MG63 (cell line): Measurements from ENCODE around the gene HS3ST5. TPM values are rescaled to one million over a fixed set of nuclear protein-coding genes. Genes with fewer than 3 reads are reported as not detected.

Source experiments
- DNase-seq: peaks from one replicate; pipeline ENCODE4 v3.0.0-alpha.2; 2020
- H3K27me3 ChIP-seq: fragments of 250-450 bp; sonication (Bioruptor Pico); 2 replicates; pipeline ENCODE4 v1.5.1; 2020; ENCODE audit warnings: mild to moderate bottlenecking, moderate library complexity
- H3K36me3 ChIP-seq: fragments of 250-450 bp; sonication (Bioruptor Pico); 2 replicates; pipeline ENCODE4 v1.5.1; 2020; ENCODE audit warnings: mild to moderate bottlenecking, moderate library complexity
- H3K4me3 ChIP-seq: fragments of 250-450 bp; sonication (Bioruptor Pico); 2 replicates; pipeline ENCODE4 v1.5.1; 2020; ENCODE audit warnings: mild to moderate bottlenecking, moderate library complexity
- H3K9me3 ChIP-seq: fragments of 250-450 bp; sonication (Bioruptor Pico); 2 replicates; pipeline ENCODE4 v1.5.1; 2020; ENCODE audit warnings: mild to moderate bottlenecking, moderate library complexity
- total RNA-seq: library from RNA; depleted of rRNA; stranded (reverse); fragments of >200 nt; shearing (Covaris generic); gene quantifications from 2 replicates; pipeline ENCODE4 v1.2.3, GENCODE V29; 2014; ENCODE audit warnings: low replicate concordance

The HS3ST5 gene
- total RNA-seq, 1 experiment from 2014 or later = not detected

DNA sequence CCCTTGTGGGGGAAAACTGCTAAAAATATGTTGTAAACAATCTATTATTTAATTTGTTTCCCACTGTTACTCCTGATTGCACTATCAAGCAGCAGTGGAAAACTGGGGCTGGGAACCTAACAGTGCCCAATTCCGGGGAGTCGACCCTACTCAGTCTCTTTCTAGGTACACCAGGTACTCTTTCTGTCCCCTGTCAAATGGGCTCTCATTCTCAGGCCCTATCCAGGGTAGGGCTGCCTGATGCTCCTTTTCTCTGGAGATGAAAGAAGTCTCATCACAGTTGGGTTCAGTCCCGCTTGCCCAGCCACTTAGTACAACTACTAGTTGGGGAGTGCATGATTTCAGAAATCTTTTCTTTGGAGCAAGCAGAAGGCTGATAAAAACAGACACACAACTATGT lies 52.0 kb downstream of the HS3ST5 start:
- H3K36me3 ChIP-seq = no peaks in the 10 kb centered on the region
- H3K4me3 ChIP-seq = no peak overlapping the region
- no peak for DNase-seq
- no peaks in the 10 kb centered on the region for H3K27me3 ChIP-seq
- no peaks in the 10 kb centered on the region for H3K9me3 ChIP-seq

DNA sequence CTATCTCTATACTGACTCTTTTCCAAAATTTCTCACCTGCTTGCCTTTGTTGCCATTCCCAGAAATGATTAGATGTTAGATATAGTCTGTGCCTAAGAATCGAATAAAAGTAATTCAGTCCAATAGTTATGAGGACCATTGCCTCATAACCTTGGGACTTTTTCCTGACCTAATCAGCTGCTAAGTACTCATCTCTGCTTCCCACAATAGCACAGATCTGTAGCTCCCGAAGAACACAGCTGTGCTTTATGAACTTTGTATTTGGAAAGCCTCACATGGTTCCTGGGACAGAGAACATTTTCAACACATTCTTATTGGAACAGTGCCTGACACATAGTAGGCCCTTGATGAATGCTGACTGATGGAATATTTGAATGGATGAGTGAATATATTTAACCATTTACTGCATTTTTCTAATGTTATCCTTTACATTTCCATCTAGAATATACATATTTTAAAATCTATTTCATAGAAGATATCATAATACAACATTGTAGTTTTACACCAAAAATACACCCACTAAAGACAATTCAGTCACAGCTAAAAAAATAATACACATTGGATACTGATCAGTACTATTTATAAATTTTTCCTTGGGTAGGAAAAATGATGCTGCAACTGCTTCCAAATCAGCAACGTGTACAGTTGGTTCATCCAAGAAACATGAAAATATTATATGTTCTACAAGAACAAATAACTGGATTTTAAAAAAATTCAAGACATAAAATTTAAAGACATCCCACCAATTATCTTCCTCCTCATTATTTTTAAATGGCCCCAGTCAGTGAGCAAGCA lies 53.9 kb downstream of the HS3ST5 start:
- Histone ChIP-seq H3K9me3 (no peaks in the 10 kb centered on the region), H3K36me3 (no peaks in the 10 kb centered on the region), H3K4me3 (no peak overlapping the region), H3K27me3 (no peaks in the 10 kb centered on the region)
- no peak for DNase-seq

- H3K27me3 ChIP-seq = no peaks in the 10 kb centered on the region
- DNase-seq = no peak
- no peaks in the 10 kb centered on the region for H3K9me3 ChIP-seq
- H3K4me3 ChIP-seq = no peak overlapping the region
- no peaks in the 10 kb centered on the region for H3K36me3 ChIP-seq
Measured at GRCh38 chr6:114287461-114287860, 55.4 kb downstream of the HS3ST5 start.

- no peaks in the 10 kb centered on the region for H3K36me3 ChIP-seq
- DNase-seq = no peak
- no peak overlapping the region for H3K4me3 ChIP-seq
- H3K9me3 ChIP-seq = no peaks in the 10 kb centered on the region
- H3K27me3 ChIP-seq = no peaks in the 10 kb centered on the region
Measured at GRCh38 chr6:114286211-114286610, 56.6 kb downstream of the HS3ST5 start.

- Histone ChIP-seq H3K4me3 (no peak overlapping the region), H3K36me3 (no peaks in the 10 kb centered on the region), H3K27me3 (no peaks in the 10 kb centered on the region), H3K9me3 (no peaks in the 10 kb centered on the region)
- DNase-seq = peak; percentile 35
Measured at GRCh38 chr6:114284281-114284680, 58.5 kb downstream of the HS3ST5 start.

- Histone ChIP-seq H3K4me3 (no peak overlapping the region), H3K9me3 (no peaks in the 10 kb centered on the region), H3K36me3 (no peaks in the 10 kb centered on the region), H3K27me3 (no peaks in the 10 kb centered on the region)
- DNase-seq = no peak
Measured at GRCh38 chr6:114282292-114282691, 60.5 kb downstream of the HS3ST5 start.

DNA sequence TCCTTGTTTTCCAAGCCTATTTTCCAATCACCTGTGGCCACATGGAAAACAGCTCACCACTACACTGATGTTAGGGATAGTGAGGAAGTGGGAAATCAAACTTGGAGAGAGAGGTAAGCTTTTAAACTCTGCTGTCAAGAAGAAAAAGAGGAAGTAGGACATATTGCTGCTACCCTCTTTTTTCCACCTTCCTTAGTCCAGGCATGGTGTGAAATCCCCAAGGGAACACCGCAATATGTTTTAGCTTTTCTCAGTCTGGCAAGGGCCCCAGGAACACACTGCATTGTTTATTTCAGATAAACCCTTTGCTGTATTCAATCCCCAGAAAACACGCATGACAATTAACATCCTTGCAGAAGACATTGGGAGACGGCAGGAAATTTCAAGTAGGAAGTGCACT lies 61.3 kb downstream of the HS3ST5 start:
- no peaks in the 10 kb centered on the region for H3K9me3 ChIP-seq
- no peaks in the 10 kb centered on the region for H3K27me3 ChIP-seq
- no peaks in the 10 kb centered on the region for H3K36me3 ChIP-seq
- H3K4me3 ChIP-seq = no peak overlapping the region
- no peak for DNase-seq

- H3K36me3 ChIP-seq = no peaks in the 10 kb centered on the region
- DNase-seq = no peak
- no peaks in the 10 kb centered on the region for H3K27me3 ChIP-seq
- H3K9me3 ChIP-seq = no peaks in the 10 kb centered on the region
- H3K4me3 ChIP-seq = no peak overlapping the region
Measured at GRCh38 chr6:114280239-114280982, 62.4 kb downstream of the HS3ST5 start.

- DNase-seq = no peak
- Histone ChIP-seq H3K4me3 (no peak overlapping the region), H3K9me3 (no peaks in the 10 kb centered on the region), H3K36me3 (no peaks in the 10 kb centered on the region), H3K27me3 (no peaks in the 10 kb centered on the region)
Measured at GRCh38 chr6:114277220-114277619, 65.6 kb downstream of the HS3ST5 start.

GRCh38 chr6:114276783-114277182 lies 66.0 kb downstream of the HS3ST5 start:
- H3K4me3 ChIP-seq = no peak overlapping the region
- DNase-seq = no peak
- H3K9me3 ChIP-seq = no peaks in the 10 kb centered on the region
- H3K27me3 ChIP-seq = no peaks in the 10 kb centered on the region
- no peaks in the 10 kb centered on the region for H3K36me3 ChIP-seq

- Histone ChIP-seq H3K27me3 (no peaks in the 10 kb centered on the region), H3K36me3 (no peaks in the 10 kb centered on the region), H3K9me3 (no peaks in the 10 kb centered on the region), H3K4me3 (no peak overlapping the region)
- no peak for DNase-seq
Measured at GRCh38 chr6:114274836-114275235, 68.0 kb downstream of the HS3ST5 start.

GRCh38 chr6:114272582-114272981 lies 70.2 kb downstream of the HS3ST5 start:
- Histone ChIP-seq H3K36me3 (no peaks in the 10 kb centered on the region), H3K9me3 (no peaks in the 10 kb centered on the region), H3K4me3 (no peak overlapping the region), H3K27me3 (no peaks in the 10 kb centered on the region)
- no peak for DNase-seq

- no peaks in the 10 kb centered on the region for H3K9me3 ChIP-seq
- no peak for DNase-seq
- no peaks in the 10 kb centered on the region for H3K27me3 ChIP-seq
- no peaks in the 10 kb centered on the region for H3K36me3 ChIP-seq
- no peak overlapping the region for H3K4me3 ChIP-seq
Measured at GRCh38 chr6:114271405-114271804, 71.4 kb downstream of the HS3ST5 start.

DNA sequence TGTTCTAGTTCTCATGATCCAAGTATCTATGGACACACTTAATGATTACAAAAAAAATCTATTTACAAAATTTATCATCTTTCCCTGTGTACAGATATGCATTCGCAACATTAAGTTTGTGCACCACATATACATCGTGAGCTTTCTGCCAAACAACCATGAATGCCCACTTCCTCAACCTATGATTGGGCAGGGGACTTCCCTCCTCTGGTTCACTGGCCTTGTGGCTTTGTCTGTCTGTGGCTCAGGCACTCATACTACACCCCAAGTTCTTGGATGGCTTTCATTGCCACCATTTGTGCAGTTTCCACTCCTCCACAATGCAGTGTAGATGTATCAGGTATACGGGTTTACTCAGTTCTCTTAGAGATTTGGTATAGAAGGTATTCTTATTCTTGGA lies 74.9 kb downstream of the HS3ST5 start:
- H3K27me3 ChIP-seq = no peaks in the 10 kb centered on the region
- no peaks in the 10 kb centered on the region for H3K9me3 ChIP-seq
- H3K4me3 ChIP-seq = no peak overlapping the region
- DNase-seq = no peak
- no peaks in the 10 kb centered on the region for H3K36me3 ChIP-seq

DNA sequence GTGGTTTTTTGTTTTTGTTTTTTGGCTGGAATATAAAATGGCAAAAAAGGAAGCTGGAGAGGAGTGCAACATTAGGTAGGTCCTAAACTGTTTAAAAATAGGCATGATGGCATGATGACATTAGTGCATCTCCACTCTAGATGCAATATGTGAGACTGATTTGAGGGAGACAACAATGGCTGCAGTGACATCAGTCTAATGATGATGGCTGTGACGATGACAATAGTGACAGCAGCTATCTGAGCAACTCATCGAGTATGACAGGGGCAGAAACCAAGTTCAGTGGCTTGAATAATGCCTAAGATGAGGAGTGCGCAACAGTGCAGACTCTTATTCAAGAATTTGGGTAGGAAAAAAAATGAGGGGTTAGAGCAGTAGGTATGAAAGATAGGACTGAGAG lies 82.0 kb downstream of the HS3ST5 start:
- no peaks in the 10 kb centered on the region for H3K36me3 ChIP-seq
- no peak for DNase-seq
- H3K4me3 ChIP-seq = no peak overlapping the region
- no peaks in the 10 kb centered on the region for H3K27me3 ChIP-seq
- H3K9me3 ChIP-seq = no peaks in the 10 kb centered on the region

- Histone ChIP-seq H3K36me3 (no peaks in the 10 kb centered on the region), H3K9me3 (no peaks in the 10 kb centered on the region), H3K27me3 (no peaks in the 10 kb centered on the region), H3K4me3 (no peak overlapping the region)
- no peak for DNase-seq
Measured at GRCh38 chr6:114258376-114258775, 84.4 kb downstream of the HS3ST5 start.

DNA sequence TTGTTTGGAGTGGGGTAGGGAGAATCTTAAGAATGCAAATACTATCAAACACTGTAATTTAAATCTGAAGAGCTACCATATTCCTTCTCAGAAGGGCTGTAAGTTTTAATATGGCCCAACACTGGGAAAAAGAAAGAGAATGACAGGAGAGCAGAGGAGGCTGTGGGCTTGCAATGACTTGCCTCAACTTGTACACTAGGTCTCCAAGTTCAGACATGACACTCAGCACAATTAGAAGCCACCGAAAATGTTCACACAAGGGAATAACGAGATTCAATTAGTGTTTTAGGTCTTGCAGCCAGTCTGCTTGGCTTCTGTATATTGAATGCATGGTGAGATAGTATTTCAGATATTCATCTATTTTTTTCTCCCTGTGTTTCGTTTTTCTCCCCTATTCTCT lies 89.4 kb downstream of the HS3ST5 start:
- H3K9me3 ChIP-seq = no peaks in the 10 kb centered on the region
- no peaks in the 10 kb centered on the region for H3K27me3 ChIP-seq
- DNase-seq = no peak
- no peak overlapping the region for H3K4me3 ChIP-seq
- no peaks in the 10 kb centered on the region for H3K36me3 ChIP-seq

GRCh38 chr6:114249522-114249921 lies 93.3 kb downstream of the HS3ST5 start:
- Histone ChIP-seq H3K9me3 (no peaks in the 10 kb centered on the region), H3K27me3 (no peaks in the 10 kb centered on the region), H3K36me3 (no peaks in the 10 kb centered on the region), H3K4me3 (no peak overlapping the region)
- DNase-seq = no peak
